HepG2 (cell line): Measurements from ENCODE around the gene VAMP2. TPM values are rescaled to one million over a fixed set of nuclear protein-coding genes. Genes with fewer than 3 reads are reported as not detected.

Experiments
- DR1 ChIP-seq: sonication (generic); formaldehyde crosslinking; IDR thresholded peaks from 2 replicates; pipeline ENCODE4 v1.8.0; 2021; ENCODE audit warnings: mild to moderate bottlenecking, missing genetic modification reagents, inconsistent platforms
- GATAD1 ChIP-seq: IDR thresholded peaks from 2 replicates; pipeline ENCODE4 v1.6.1; 2016; ENCODE audit warnings: missing genetic modification reagents, missing compliant biosample characterization
- ISL2 ChIP-seq: sonication (generic); formaldehyde crosslinking; IDR thresholded peaks from 2 replicates; pipeline ENCODE4 v1.5.0; 2020; ENCODE audit warnings: missing genetic modification reagents
- JDP2 ChIP-seq: sonication (generic); formaldehyde crosslinking; IDR thresholded peaks from 2 replicates; pipeline ENCODE4 v1.8.1; 2022; ENCODE audit warnings: missing genetic modification reagents, borderline replicate concordance
- KAT2B ChIP-seq: fragments of 150-350 bp; IDR thresholded peaks from 2 replicates; pipeline ENCODE4 v1.6.1; 2014; ENCODE audit warnings: low read depth, low read length, borderline replicate concordance
- MEF2D ChIP-seq: sonication (generic); formaldehyde crosslinking; IDR thresholded peaks from 2 replicates; pipeline ENCODE4 v1.5.1; 2020; ENCODE audit warnings: mild to moderate bottlenecking, missing genetic modification reagents
- MTA1 ChIP-seq: sonication (generic); formaldehyde crosslinking; IDR thresholded peaks from 2 replicates; pipeline ENCODE4 v1.4.0; 2020; ENCODE audit warnings: missing genetic modification reagents, mild to moderate bottlenecking, borderline replicate concordance
- ONECUT2 ChIP-seq: sonication (generic); formaldehyde crosslinking; IDR thresholded peaks from 2 replicates; pipeline ENCODE4 v1.4.0; 2020; ENCODE audit warnings: missing genetic modification reagents
- RNF2 ChIP-seq: fragments of 450-650 bp; conservative IDR thresholded peaks from 2 replicates; pipeline ENCODE4 v1.6.1; 2016; ENCODE audit warnings: low read depth
- SRY ChIP-seq: sonication (generic); formaldehyde crosslinking; IDR thresholded peaks from 2 replicates; pipeline ENCODE4 v1.8.0; 2022; ENCODE audit warnings: mild to moderate bottlenecking, missing genetic modification reagents
- ZBTB3 ChIP-seq: sonication (generic); formaldehyde crosslinking; IDR thresholded peaks from 2 replicates; pipeline ENCODE4 v1.4.0; 2020; ENCODE audit warnings: low read depth, mild to moderate bottlenecking, moderate library complexity, missing genetic modification reagents, borderline replicate concordance
- ZNF343 ChIP-seq: sonication (generic); formaldehyde crosslinking; IDR thresholded peaks from 2 replicates; pipeline ENCODE4 v1.4.0; 2020; ENCODE audit warnings: mild to moderate bottlenecking, missing genetic modification reagents
- ZNF501 ChIP-seq: sonication (generic); formaldehyde crosslinking; IDR thresholded peaks from 2 replicates; pipeline ENCODE4 v1.5.1; 2020; ENCODE audit warnings: mild to moderate bottlenecking, moderate library complexity, missing genetic modification reagents
- ZSCAN22 ChIP-seq: sonication (generic); formaldehyde crosslinking; IDR thresholded peaks from 2 replicates; pipeline ENCODE4 v1.4.0; 2020; ENCODE audit warnings: mild to moderate bottlenecking, missing genetic modification reagents
- polyA plus RNA-seq, 8 experiments: library from polyadenylated mRNA; depleted of rRNA in 3 of 8; stranded (reverse) in 7 of 8; unstranded in 1 of 8; fragments of >200 nt; fragmentation: Illumina TruSeq in 4 of 8; extraction: Trizol in 4 of 8; gene quantifications; 2 replicates each; pipeline versions ENCODE4 v1.2.1 to v1.2.3, GENCODE V29; 2011 to 2016; ENCODE audit warnings: low read depth in 4 of 8, missing spikeins in 1 of 8, mixed read lengths in 1 of 8; ENCODE audit not compliant: insufficient read depth in 1 of 8
- total RNA-seq, 5 experiments: library from RNA; depleted of rRNA; stranded (reverse); fragments of >200 nt; fragmentation: Illumina TruSeq; extraction: Trizol; gene quantifications; 2 replicates each; pipeline ENCODE4 v1.2.3, GENCODE V29; 2016; ENCODE audit warnings: low read depth in 1 of 5
- TF ChIP-seq, protein P1 (sequence below): sonication (generic); formaldehyde crosslinking; IDR thresholded peaks from 2 replicates; pipeline ENCODE4 v1.8.1; 2023; ENCODE audit warnings: mild to moderate bottlenecking, missing genetic modification reagents
- TF ChIP-seq, protein P2 (sequence below): sonication (generic); formaldehyde crosslinking; IDR thresholded peaks from 2 replicates; pipeline ENCODE4 v1.5.1; 2020; ENCODE audit warnings: mild to moderate bottlenecking, moderate library complexity, missing genetic modification reagents
- TF ChIP-seq, protein P3 (sequence below): sonication (generic); formaldehyde crosslinking; IDR thresholded peaks from 2 replicates; pipeline ENCODE4 v1.5.0; 2020; ENCODE audit warnings: mild to moderate bottlenecking, missing genetic modification reagents
- TF ChIP-seq, protein P4 (sequence below): sonication (generic); formaldehyde crosslinking; IDR thresholded peaks from 2 replicates; pipeline ENCODE4 v1.4.0; 2020; ENCODE audit warnings: missing genetic modification reagents, borderline replicate concordance
- TF ChIP-seq, protein P5 (sequence below): sonication (generic); formaldehyde crosslinking; IDR thresholded peaks from 2 replicates; pipeline ENCODE4 v1.9.0; 2021; ENCODE audit warnings: missing genetic modification reagents, mild to moderate bottlenecking, borderline replicate concordance

The VAMP2 gene
- total and polyA plus RNA-seq, 2 of the 13 experiments (the other 11 are each of a cell fraction or from before 2014, with no cell fraction given), result 3.9 to 17.2 TPM

DNA sequence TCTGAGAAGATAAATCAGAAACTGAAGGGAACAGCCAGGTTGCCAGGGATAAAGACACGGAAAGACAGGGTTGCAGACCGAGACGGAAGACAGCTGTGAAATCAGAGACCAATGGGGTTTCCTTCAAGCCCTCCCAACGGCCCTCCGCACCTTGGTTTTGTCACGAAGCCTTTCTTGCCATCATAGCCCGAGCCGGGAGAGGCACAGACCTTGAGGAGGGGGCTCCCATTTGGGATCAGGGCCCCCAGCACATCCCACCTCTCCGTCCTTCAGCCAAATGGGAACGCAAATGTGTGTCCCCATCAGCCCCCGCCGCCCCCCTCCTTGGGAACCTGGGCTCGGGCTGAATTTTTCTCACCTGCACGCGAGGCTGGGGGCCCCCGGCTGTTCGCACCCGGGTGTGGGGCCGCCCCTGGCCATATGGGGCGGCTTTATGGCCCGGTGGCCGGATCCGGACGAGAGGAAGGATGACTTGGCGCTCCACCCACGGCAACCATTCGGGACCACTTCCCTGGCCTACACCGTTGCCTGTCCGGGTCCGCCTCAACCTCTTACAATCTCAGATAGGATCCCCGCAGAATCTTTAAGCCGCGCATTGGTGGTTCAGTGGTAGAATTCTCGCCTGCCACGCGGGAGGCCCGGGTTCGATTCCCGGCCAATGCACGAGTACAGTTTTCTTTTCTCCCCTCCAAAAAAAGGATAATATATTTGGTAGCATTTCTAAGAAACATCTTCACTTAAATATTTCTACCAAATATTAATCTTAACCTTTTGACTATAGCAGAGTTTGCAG, 37.4 kb downstream of the VAMP2 start (continued):
- TF ChIP-seq, protein P1, sequence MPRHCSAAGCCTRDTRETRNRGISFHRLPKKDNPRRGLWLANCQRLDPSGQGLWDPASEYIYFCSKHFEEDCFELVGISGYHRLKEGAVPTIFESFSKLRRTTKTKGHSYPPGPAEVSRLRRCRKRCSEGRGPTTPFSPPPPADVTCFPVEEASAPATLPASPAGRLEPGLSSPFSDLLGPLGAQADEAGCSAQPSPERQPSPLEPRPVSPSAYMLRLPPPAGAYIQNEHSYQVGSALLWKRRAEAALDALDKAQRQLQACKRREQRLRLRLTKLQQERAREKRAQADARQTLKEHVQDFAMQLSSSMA (CRISPR knock-in tag), result no peak
- TF ChIP-seq SRY, result no peak
- TF ChIP-seq, protein P2, sequence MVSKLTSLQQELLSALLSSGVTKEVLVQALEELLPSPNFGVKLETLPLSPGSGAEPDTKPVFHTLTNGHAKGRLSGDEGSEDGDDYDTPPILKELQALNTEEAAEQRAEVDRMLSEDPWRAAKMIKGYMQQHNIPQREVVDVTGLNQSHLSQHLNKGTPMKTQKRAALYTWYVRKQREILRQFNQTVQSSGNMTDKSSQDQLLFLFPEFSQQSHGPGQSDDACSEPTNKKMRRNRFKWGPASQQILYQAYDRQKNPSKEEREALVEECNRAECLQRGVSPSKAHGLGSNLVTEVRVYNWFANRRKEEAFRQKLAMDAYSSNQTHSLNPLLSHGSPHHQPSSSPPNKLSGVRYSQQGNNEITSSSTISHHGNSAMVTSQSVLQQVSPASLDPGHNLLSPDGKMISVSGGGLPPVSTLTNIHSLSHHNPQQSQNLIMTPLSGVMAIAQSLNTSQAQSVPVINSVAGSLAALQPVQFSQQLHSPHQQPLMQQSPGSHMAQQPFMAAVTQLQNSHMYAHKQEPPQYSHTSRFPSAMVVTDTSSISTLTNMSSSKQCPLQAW, result no peak
- no peak for TF ChIP-seq MTA1 (CRISPR knock-in tag)
- no peak for TF ChIP-seq ISL2
- no peak; the same call in 1 of the 2 replicates for TF ChIP-seq GATAD1 (CRISPR knock-in tag)
- TF ChIP-seq, protein P3, sequence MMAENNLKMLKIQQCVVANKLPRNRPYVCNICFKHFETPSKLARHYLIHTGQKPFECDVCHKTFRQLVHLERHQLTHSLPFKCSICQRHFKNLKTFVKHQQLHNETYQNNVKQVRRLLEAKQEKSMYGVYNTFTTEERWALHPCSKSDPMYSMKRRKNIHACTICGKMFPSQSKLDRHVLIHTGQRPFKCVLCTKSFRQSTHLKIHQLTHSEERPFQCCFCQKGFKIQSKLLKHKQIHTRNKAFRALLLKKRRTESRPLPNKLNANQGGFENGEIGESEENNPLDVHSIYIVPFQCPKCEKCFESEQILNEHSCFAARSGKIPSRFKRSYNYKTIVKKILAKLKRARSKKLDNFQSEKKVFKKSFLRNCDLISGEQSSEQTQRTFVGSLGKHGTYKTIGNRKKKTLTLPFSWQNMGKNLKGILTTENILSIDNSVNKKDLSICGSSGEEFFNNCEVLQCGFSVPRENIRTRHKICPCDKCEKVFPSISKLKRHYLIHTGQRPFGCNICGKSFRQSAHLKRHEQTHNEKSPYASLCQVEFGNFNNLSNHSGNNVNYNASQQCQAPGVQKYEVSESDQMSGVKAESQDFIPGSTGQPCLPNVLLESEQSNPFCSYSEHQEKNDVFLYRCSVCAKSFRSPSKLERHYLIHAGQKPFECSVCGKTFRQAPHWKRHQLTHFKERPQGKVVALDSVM, result no peak
- TF ChIP-seq, protein P4, sequence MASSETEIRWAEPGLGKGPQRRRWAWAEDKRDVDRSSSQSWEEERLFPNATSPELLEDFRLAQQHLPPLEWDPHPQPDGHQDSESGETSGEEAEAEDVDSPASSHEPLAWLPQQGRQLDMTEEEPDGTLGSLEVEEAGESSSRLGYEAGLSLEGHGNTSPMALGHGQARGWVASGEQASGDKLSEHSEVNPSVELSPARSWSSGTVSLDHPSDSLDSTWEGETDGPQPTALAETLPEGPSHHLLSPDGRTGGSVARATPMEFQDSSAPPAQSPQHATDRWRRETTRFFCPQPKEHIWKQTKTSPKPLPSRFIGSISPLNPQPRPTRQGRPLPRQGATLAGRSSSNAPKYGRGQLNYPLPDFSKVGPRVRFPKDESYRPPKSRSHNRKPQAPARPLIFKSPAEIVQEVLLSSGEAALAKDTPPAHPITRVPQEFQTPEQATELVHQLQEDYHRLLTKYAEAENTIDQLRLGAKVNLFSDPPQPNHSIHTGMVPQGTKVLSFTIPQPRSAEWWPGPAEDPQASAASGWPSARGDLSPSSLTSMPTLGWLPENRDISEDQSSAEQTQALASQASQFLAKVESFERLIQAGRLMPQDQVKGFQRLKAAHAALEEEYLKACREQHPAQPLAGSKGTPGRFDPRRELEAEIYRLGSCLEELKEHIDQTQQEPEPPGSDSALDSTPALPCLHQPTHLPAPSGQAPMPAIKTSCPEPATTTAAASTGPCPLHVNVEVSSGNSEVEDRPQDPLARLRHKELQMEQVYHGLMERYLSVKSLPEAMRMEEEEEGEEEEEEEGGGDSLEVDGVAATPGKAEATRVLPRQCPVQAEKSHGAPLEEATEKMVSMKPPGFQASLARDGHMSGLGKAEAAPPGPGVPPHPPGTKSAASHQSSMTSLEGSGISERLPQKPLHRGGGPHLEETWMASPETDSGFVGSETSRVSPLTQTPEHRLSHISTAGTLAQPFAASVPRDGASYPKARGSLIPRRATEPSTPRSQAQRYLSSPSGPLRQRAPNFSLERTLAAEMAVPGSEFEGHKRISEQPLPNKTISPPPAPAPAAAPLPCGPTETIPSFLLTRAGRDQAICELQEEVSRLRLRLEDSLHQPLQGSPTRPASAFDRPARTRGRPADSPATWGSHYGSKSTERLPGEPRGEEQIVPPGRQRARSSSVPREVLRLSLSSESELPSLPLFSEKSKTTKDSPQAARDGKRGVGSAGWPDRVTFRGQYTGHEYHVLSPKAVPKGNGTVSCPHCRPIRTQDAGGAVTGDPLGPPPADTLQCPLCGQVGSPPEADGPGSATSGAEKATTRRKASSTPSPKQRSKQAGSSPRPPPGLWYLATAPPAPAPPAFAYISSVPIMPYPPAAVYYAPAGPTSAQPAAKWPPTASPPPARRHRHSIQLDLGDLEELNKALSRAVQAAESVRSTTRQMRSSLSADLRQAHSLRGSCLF, result no peak
- no peak for TF ChIP-seq ZNF343
- no peak for TF ChIP-seq ONECUT2 (CRISPR knock-in tag)
- TF ChIP-seq DR1 (CRISPR knock-in tag), result no peak
- no peak for TF ChIP-seq MEF2D
- TF ChIP-seq ZBTB3 (CRISPR knock-in tag), result no peak
- no peak for TF ChIP-seq ZNF501 (CRISPR knock-in tag)
- no peak for TF ChIP-seq KAT2B
- TF ChIP-seq ZSCAN22 (CRISPR knock-in tag), result 0 out of 2 replicates have a peak, but pooled peaks have one; percentile 24
- TF ChIP-seq, protein P5, sequence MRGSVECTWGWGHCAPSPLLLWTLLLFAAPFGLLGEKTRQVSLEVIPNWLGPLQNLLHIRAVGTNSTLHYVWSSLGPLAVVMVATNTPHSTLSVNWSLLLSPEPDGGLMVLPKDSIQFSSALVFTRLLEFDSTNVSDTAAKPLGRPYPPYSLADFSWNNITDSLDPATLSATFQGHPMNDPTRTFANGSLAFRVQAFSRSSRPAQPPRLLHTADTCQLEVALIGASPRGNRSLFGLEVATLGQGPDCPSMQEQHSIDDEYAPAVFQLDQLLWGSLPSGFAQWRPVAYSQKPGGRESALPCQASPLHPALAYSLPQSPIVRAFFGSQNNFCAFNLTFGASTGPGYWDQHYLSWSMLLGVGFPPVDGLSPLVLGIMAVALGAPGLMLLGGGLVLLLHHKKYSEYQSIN (CRISPR knock-in tag), result no peak
- no peak for TF ChIP-seq JDP2
- no peak for TF ChIP-seq RNF2
